Erythroblast (primary cell): ENCODE results near the gene ARPC5L.

Experiments used
- GATA1 ChIP-seq: IDR thresholded peaks from 2 replicates; pipeline ENCODE4 v1.6.1; 2011; ENCODE audit warnings: low read depth, mild to moderate bottlenecking, control low read depth, low read length, moderate library complexity
- POLR2A ChIP-seq: IDR thresholded peaks from 2 replicates; pipeline ENCODE4 v1.6.1; 2011; ENCODE audit warnings: mild to moderate bottlenecking, low read length

DNA sequence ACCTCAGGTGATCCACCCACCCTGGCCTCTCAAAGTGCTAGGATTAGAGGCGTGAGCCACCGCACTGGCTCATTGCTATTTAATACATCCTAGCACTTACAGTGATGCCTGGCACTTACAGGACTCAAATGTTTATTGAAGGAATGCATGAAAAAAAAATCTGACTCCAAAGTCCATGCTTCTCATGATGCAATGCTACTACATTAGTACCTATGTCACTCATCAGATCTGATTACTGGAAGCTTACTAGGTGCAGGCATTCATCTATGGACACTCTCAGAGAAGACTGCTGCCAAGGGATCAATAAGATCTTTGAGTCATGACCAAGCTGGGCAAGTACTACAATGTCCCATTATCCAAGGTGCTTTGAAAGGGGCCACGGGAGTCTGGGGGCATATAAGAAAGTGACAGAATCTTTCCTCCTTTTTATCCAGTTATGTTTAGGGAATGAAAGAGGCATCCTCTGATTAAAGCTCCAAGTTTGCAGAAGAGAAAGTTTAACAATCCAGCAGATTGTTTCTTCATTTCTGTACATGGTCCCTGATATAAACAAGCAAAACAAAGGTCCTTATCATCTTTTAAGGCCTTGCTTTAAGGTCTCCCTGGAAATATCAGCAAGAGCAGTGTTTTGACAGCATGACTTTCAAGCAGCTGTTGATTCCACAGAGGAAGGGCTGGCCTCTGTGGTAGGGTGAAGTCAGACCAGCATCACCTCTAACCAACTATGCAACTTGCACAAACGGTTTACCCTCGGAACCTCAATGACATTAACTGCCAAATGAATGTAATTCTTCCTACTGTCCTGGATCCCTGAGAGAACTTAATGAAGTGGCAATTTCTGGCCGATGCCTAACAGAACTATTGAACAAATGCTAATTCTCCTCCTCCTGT lies 35.9 kb downstream of the ARPC5L start:
- TF ChIP-seq POLR2A, result no peak
- no peak for TF ChIP-seq GATA1
